K562 (cell line): ENCODE measurements around the gene AHNAK. TPM values are rescaled to one million over a fixed set of nuclear protein-coding genes. Genes with fewer than 3 reads are reported as not detected.

Experiments
- AFF1 ChIP-seq, 2 experiments: fragments of 450-650 bp; IDR thresholded peaks; 2 replicates each; pipeline ENCODE4 v1.6.1; 2018; ENCODE audit warnings: mild to moderate bottlenecking in 2 of 2, low read depth in 1 of 2; ENCODE audit not compliant: partially characterized antibody in 2 of 2
- BRD9 ChIP-seq: fragments of 450-650 bp; IDR thresholded peaks from 2 replicates; pipeline ENCODE4 v1.6.1; 2018; ENCODE audit warnings: low read depth; ENCODE audit not compliant: partially characterized antibody
- ETV6 ChIP-seq, 3 experiments: fragments of 150-350 bp in 1 of 3; sonication (generic) in 1 of 3; formaldehyde crosslinking in 1 of 3; IDR thresholded peaks; 2 replicates each; pipeline versions ENCODE4 v1.6.1 to v1.8.0; 2014 to 2022; ENCODE audit warnings: borderline replicate concordance in 2 of 3, low read depth in 2 of 3, antibody characterized with exemption in 1 of 3, low read length in 1 of 3, mild to moderate bottlenecking in 1 of 3, missing genetic modification reagents in 1 of 3
- FOXK2 ChIP-seq, 2 experiments: fragments of 450-650 bp; IDR thresholded peaks in 1 of 2; conservative IDR thresholded peaks in 1 of 2; 2 replicates each; pipeline ENCODE4 v1.6.1; 2016; ENCODE audit warnings: low read depth in 2 of 2, mild to moderate bottlenecking in 1 of 2
- FOXP4 ChIP-seq: sonication (generic); formaldehyde crosslinking; IDR thresholded peaks from 2 replicates; pipeline ENCODE4 v1.8.0; 2022; ENCODE audit warnings: mild to moderate bottlenecking, missing genetic modification reagents, borderline replicate concordance
- KAT7 ChIP-seq: sonication (generic); formaldehyde crosslinking; IDR thresholded peaks from 2 replicates; pipeline ENCODE4 v1.8.0; 2022; ENCODE audit warnings: missing genetic modification reagents, mild to moderate bottlenecking, borderline replicate concordance
- NFE2 ChIP-seq: IDR thresholded peaks from 2 replicates; pipeline ENCODE4 v1.6.1; 2014; ENCODE audit warnings: antibody characterized with exemption, low read depth
- POLR2G ChIP-seq: fragments of 200-400 bp; formaldehyde crosslinking; IDR thresholded peaks from 2 replicates; pipeline ENCODE4 v1.6.1; 2017; ENCODE audit warnings: low read depth, mild to moderate bottlenecking, antibody characterized with exemption, low read length, moderate library complexity
- RB1 ChIP-seq: fragments of 450-650 bp; IDR thresholded peaks from 2 replicates; pipeline ENCODE4 v1.6.1; 2017; ENCODE audit warnings: low read depth, mild to moderate bottlenecking
- RNF219 ChIP-seq: fragments of 250-450 bp; sonication (Bioruptor Pico); IDR thresholded peaks from 2 replicates; pipeline ENCODE4 v1.5.0; 2022; ENCODE audit warnings: mild to moderate bottlenecking
- polyA plus RNA-seq, 8 experiments: library from polyadenylated mRNA; depleted of rRNA in 4 of 8; stranded (reverse) in 5 of 8; unstranded in 3 of 8; fragments of >200 nt; fragmentation: Nextera tagmentation in 2 of 8; fragmentation: Illumina TruSeq in 1 of 8; extraction: Ambion mirVana in 2 of 8; extraction: Trizol in 1 of 8; gene quantifications; 2 replicates each; pipeline versions ENCODE4 v1.2.1 to v1.2.3, GENCODE V29; 2011 to 2014; ENCODE audit warnings: inconsistent platforms in 1 of 8, missing spikeins in 1 of 8
- total RNA-seq, 7 experiments: library from RNA; depleted of rRNA in 6 of 7; stranded (reverse); fragments of >200 nt in 6 of 7; fragmentation: Illumina TruSeq in 2 of 7; extraction: Trizol in 2 of 7; gene quantifications; 2 replicates each; pipeline versions ENCODE4 v1.2.1 to v1.2.3, GENCODE V29; 2011 to 2021; ENCODE audit warnings: low replicate concordance in 1 of 7
- TF ChIP-seq, protein P1 (sequence below): fragments of 450-650 bp; formaldehyde crosslinking; IDR thresholded peaks from 2 replicates; pipeline ENCODE4 v1.4.0; 2020; ENCODE audit warnings: mild to moderate bottlenecking, moderate library complexity
- TF ChIP-seq, protein P2 (sequence below): sonication (generic); formaldehyde crosslinking; IDR thresholded peaks from 2 replicates; pipeline ENCODE4 v1.8.1; 2023; ENCODE audit warnings: mild to moderate bottlenecking, missing genetic modification reagents

The AHNAK gene
- total and polyA plus RNA-seq, 9 of the 15 experiments (the other 6 are each of a cell fraction or from before 2014, with no cell fraction given): 1.5 to 89.7 (median 45.0) TPM

DNA sequence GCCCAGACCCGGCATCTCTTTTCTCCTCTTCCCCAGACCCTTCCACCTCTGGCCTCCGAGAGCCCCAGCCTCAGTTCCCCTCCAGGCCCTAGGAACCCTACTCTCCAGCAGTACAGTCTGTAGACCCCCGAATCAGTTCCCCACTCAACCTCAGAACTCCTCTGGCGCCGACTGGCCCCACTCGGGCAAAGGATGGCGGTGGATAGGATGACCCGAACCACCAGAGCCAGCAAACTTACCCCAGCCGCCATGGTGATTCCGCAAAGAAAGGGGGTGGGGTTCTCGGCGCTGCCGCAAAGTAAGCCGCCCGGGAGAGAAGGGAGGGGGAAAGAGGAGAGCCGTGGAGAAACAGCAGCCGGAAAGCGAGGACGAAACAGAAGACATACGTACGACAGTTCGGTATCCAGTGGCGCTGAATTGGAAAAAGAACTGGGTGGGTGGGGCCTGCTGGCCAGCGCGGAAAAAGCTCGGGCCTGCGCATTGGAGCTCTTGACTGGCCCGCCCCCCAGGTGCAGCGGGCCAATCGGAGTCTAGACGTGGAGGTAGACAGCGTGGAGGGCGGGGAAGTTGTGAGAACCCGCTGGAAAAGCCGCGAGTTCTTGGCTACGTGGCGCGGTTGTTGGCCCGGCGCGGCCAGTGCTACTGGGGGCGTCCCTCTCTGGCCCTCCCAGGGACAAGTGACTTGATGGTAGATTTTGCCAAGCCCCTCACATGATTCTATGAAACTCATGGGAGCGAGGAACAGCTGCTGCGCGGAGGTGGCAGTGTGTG lies 27.2 kb upstream of the AHNAK start, which contains the start of gene EEF1G (continued):
- TF ChIP-seq, protein P1, sequence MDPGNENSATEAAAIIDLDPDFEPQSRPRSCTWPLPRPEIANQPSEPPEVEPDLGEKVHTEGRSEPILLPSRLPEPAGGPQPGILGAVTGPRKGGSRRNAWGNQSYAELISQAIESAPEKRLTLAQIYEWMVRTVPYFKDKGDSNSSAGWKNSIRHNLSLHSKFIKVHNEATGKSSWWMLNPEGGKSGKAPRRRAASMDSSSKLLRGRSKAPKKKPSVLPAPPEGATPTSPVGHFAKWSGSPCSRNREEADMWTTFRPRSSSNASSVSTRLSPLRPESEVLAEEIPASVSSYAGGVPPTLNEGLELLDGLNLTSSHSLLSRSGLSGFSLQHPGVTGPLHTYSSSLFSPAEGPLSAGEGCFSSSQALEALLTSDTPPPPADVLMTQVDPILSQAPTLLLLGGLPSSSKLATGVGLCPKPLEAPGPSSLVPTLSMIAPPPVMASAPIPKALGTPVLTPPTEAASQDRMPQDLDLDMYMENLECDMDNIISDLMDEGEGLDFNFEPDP (CRISPR knock-in tag): no peak
- 0 out of 2 replicates have a peak, but pooled peaks have one; percentile 31 for TF ChIP-seq RNF219 (CRISPR knock-in tag)
- TF ChIP-seq RB1: 0 out of 2 replicates have a peak, but pooled peaks have one; percentile 32
- no peak for TF ChIP-seq ETV6 (IDR thresholded peaks at IDR 0.05; ENCODE audit: borderline replicate concordance in 1 of 2, low read depth in 2 of 2, low read length in 1 of 2)
- peak; percentile 16; the same call in 1 of the 2 replicates for TF ChIP-seq ETV6 (CRISPR knock-in tag; IDR thresholded peaks at IDR 0.05; ENCODE audit: borderline replicate concordance)
- TF ChIP-seq, protein P2, sequence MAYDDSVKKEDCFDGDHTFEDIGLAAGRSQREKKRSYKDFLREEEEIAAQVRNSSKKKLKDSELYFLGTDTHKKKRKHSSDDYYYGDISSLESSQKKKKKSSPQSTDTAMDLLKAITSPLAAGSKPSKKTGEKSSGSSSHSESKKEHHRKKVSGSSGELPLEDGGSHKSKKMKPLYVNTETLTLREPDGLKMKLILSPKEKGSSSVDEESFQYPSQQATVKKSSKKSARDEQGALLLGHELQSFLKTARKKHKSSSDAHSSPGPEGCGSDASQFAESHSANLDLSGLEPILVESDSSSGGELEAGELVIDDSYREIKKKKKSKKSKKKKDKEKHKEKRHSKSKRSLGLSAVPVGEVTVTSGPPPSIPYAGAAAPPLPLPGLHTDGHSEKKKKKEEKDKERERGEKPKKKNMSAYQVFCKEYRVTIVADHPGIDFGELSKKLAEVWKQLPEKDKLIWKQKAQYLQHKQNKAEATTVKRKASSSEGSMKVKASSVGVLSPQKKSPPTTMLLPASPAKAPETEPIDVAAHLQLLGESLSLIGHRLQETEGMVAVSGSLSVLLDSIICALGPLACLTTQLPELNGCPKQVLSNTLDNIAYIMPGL (CRISPR knock-in tag): peak; percentile 72; the same call in 1 of the 2 replicates
- peak; percentile 96 for TF ChIP-seq BRD9
- peak; percentile 79 to 88 for TF ChIP-seq FOXK2 (conservative IDR thresholded peaks at IDR 0.05 in 1 of 2, IDR thresholded peaks at IDR 0.05 in 1 of 2; ENCODE audit: low read depth in 2 of 2)
- peak; percentile 45; the same call in 1 of the 2 replicates for TF ChIP-seq NFE2
- TF ChIP-seq POLR2G: peak; percentile 93
- TF ChIP-seq AFF1 (IDR thresholded peaks at IDR 0.05; ENCODE audit: low read depth in 1 of 2, partially characterized antibody in 2 of 2): peak in 1 of 2 experiments; percentile 86
- peak; percentile 53; the same call in 1 of the 2 replicates for TF ChIP-seq KAT7 (CRISPR knock-in tag)
- peak; percentile 30; the same call in 1 of the 2 replicates for TF ChIP-seq FOXP4 (CRISPR knock-in tag)
